PC-9 (cell line): ENCODE results near the gene PHYKPL. TPM values are rescaled to one million over a fixed set of nuclear protein-coding genes. Genes with fewer than 3 reads are reported as not detected.
"Not testable (repeated sequence)": the region's sequence is repeated elsewhere in the genome, so short reads cannot be mapped to it uniquely, and the experiment has no call there.

ENCODE experiments used
- BruUV-seq: library from RNA; stranded (reverse); fragments of 400-500 nt; replicated peaks from 2 replicates; lab custom pipeline; 2021; lab: Mats Ljungman, UMichigan
- CTCF ChIA-PET: fragments of 300-600 bp; sonication (Branson Sonifier 250); formaldehyde crosslinking; loops from one replicate; lab custom pipeline; 2022; ENCODE audit warnings: antibody characterized with exemption; lab: Charles Lee
- POLR2A ChIA-PET: fragments of 300-600 bp; sonication (Branson Sonifier 250); formaldehyde crosslinking; loops from one replicate; lab custom pipeline; 2022; ENCODE audit warnings: antibody characterized with exemption; ENCODE audit not compliant: unreplicated experiment; lab: Charles Lee
- DNase-seq, 2 experiments: peaks; one replicate each; pipeline versions ENCODE4 v3.0.0 to v3.0.0-alpha.2; 2015 to 2022; ENCODE audit warnings: mixed read lengths in 1 of 2
- H2AFZ ChIP-seq: fragments of 200-600 bp; sonication (generic); 2 replicates; pipeline ENCODE4 v1.8.1; 2017; ENCODE audit warnings: antibody characterized with exemption
- H3F3A ChIP-seq: fragments of 200-600 bp; sonication (generic); 2 replicates; pipeline ENCODE4 v1.8.1; 2017; ENCODE audit warnings: antibody characterized with exemption, mild to moderate bottlenecking, low read depth; ENCODE audit not compliant: insufficient read depth
- H3K27ac ChIP-seq: fragments of 200-600 bp; sonication (generic); 2 replicates; pipeline ENCODE4 v1.6.1; 2016; ENCODE audit warnings: mixed run types
- H3K27me3 ChIP-seq: fragments of 200-600 bp; sonication (generic); 2 replicates; pipeline ENCODE4 v1.6.1; 2016; ENCODE audit warnings: low read depth, mixed run types; ENCODE audit not compliant: insufficient read depth
- H3K36me3 ChIP-seq: fragments of 200-600 bp; sonication (generic); 2 replicates; pipeline ENCODE4 v1.6.1; 2016; ENCODE audit warnings: low read depth, mixed run types
- H3K4me1 ChIP-seq: fragments of 200-600 bp; sonication (generic); replicated peaks from 2 replicates; pipeline ENCODE4 v1.6.1; 2016; ENCODE audit warnings: mixed run types; ENCODE audit not compliant: insufficient read depth
- H3K4me2 ChIP-seq: fragments of 200-600 bp; sonication (generic); 2 replicates; pipeline ENCODE4 v1.6.1; 2017; ENCODE audit warnings: mixed run types
- H3K4me3 ChIP-seq: fragments of 200-600 bp; sonication (generic); 2 replicates; pipeline ENCODE4 v1.6.1; 2016; ENCODE audit warnings: mixed run types
- H3K79me2 ChIP-seq: fragments of 200-600 bp; sonication (generic); 2 replicates; pipeline ENCODE4 v1.6.1; 2017; ENCODE audit warnings: low read depth, mixed run types
- H3K9me2 ChIP-seq: fragments of 200-600 bp; sonication (generic); 2 replicates; pipeline ENCODE4 v1.8.1; 2017; ENCODE audit warnings: mild to moderate bottlenecking; ENCODE audit not compliant: insufficient read depth
- H3K9me3 ChIP-seq: fragments of 200-600 bp; sonication (generic); 2 replicates; pipeline ENCODE4 v1.8.1; 2016; ENCODE audit warnings: low read depth; ENCODE audit not compliant: insufficient read depth
- H4K20me1 ChIP-seq: fragments of 200-600 bp; sonication (generic); 2 replicates; pipeline ENCODE4 v1.8.1; 2017; ENCODE audit not compliant: insufficient read depth
- CTCF ChIP-seq: fragments of 200-600 bp; sonication (generic); conservative IDR thresholded peaks from 2 replicates; pipeline ENCODE4 v1.6.1; 2017; ENCODE audit warnings: mixed run types, antibody characterized with exemption, mild to moderate bottlenecking, moderate library complexity
- EZH2 ChIP-seq: fragments of 200-600 bp; sonication (generic); IDR thresholded peaks from 2 replicates; pipeline ENCODE4 v1.8.0; 2017; ENCODE audit warnings: antibody characterized with exemption, low read depth
- intact Hi-C: fragments of 100-400 bp; cut with micrococcal nuclease; formaldehyde crosslinking; loops from one replicate; pipeline ENCODE4 v1.10.0; 2022; ENCODE audit not compliant: unreplicated experiment
- total RNA-seq: library from RNA; stranded (reverse); gene quantifications from 2 replicates; pipeline ENCODE4 v1.2.3, GENCODE V29; 2021

The PHYKPL gene
- total RNA-seq, 1 experiment from 2014 or later = 73.7 TPM

GRCh38 chr5:178231539-178232123, 971 bp downstream of the PHYKPL start:
- H3K9me3 ChIP-seq = no peaks in the 10 kb centered on the region
- DNase-seq = no peak
- H3K79me2 ChIP-seq = peaks cover 35% of the 10 kb centered on the region
- TF ChIP-seq CTCF (no peak), EZH2 (no peak)
- intact Hi-C loops = loop anchor here (2.0 to 10.0 kb wide), 3 partner anchors 27 to 1263 kb away; partner anchors contain the start of genes CLK4 and HNRNPAB
- H3K36me3 ChIP-seq = peaks cover 17% of the 10 kb centered on the region; the same call in 1 of the 2 replicates
- peak overlapping the region; percentile 97 for H3K4me2 ChIP-seq
- CTCF ChIA-PET = interaction anchor here (0.6 kb wide), 1 partner anchor 828 kb away, joined by 10 read pairs; no protein-coding TSS in a partner anchor
- H3K27me3 ChIP-seq = no peaks in the 10 kb centered on the region
- BruUV-seq = no TSS peak
- H3K4me1 ChIP-seq = peaks cover 15% of the 10 kb centered on the region
- H3K9me2 ChIP-seq = no peaks in the 10 kb centered on the region
- peak overlapping the region; percentile 42 for H3K27ac ChIP-seq
- H3F3A ChIP-seq = peaks cover 21% of the 10 kb centered on the region
- H3K4me3 ChIP-seq = peak overlapping the region; percentile 100
- peaks cover 22% of the 10 kb centered on the region for H4K20me1 ChIP-seq
- H2AFZ ChIP-seq = peak overlapping the region; percentile 95
- POLR2A ChIA-PET = interaction anchor here (0.7 kb wide), 1 partner anchor 10 kb away, joined by 6 read pairs; no protein-coding TSS in a partner anchor

- Histone ChIP-seq H3K36me3 (peaks cover 17% of the 10 kb centered on the region; the same call in 1 of the 2 replicates), H3K4me2 (peak overlapping the region; percentile 97), H2AFZ (peak overlapping the region; percentile 95; the same call in 1 of the 2 replicates), H3K27me3 (no peaks in the 10 kb centered on the region), H3K4me3 (peak overlapping the region; percentile 100), H3K79me2 (peaks cover 35% of the 10 kb centered on the region), H3K9me2 (no peaks in the 10 kb centered on the region), H4K20me1 (peaks cover 22% of the 10 kb centered on the region), H3F3A (peaks cover 21% of the 10 kb centered on the region), H3K9me3 (no peaks in the 10 kb centered on the region), H3K4me1 (peaks cover 15% of the 10 kb centered on the region), H3K27ac (peak overlapping the region; percentile 42)
- ChIA-PET CTCF (interaction anchor here (0.6 to 0.7 kb wide), 2 partner anchors 735 to 828 kb away, joined by 3 to 10 read pairs; no protein-coding TSS in a partner anchor), POLR2A (interaction anchor here (0.7 kb wide), 1 partner anchor 11 kb away, joined by 6 read pairs; no protein-coding TSS in a partner anchor)
- BruUV-seq = TSS peak; percentile 32
- TF ChIP-seq CTCF (no peak), EZH2 (no peak)
- intact Hi-C loops = loop anchor here (10.0 kb wide), 2 partner anchors 394 to 1264 kb away; partner anchors contain the start of gene CLK4
- no peak for DNase-seq
Observed at GRCh38 chr5:178230879-178231538, 1.6 kb downstream of the PHYKPL start.

- POLR2A ChIA-PET = no interaction called here
- Histone ChIP-seq H3K27ac (no peak overlapping the region), H3K4me1 (peaks cover 15% of the 10 kb centered on the region), H2AFZ (no peak overlapping the region), H3K27me3 (no peaks in the 10 kb centered on the region), H3K4me2 (peak overlapping the region; percentile 97; the same call in 1 of the 2 replicates), H3K79me2 (peaks cover 35% of the 10 kb centered on the region), H3K4me3 (no peak overlapping the region), H3K36me3 (peaks cover 17% of the 10 kb centered on the region; the same call in 1 of the 2 replicates), H3K9me3 (no peaks in the 10 kb centered on the region), H4K20me1 (peaks cover 22% of the 10 kb centered on the region), H3F3A (peaks cover 21% of the 10 kb centered on the region), H3K9me2 (no peaks in the 10 kb centered on the region)
- no TSS peak for BruUV-seq
- TF ChIP-seq CTCF (no peak), EZH2 (no peak)
- CTCF ChIA-PET = no interaction called here
- intact Hi-C loops = loop anchor here (10.0 kb wide), 2 partner anchors 395 to 1265 kb away; partner anchors contain the start of gene CLK4
- no peak for DNase-seq
Observed at GRCh38 chr5:178229861-178230260, 2.7 kb downstream of the PHYKPL start.

GRCh38 chr5:178229111-178229510, 3.5 kb downstream of the PHYKPL start:
- peaks cover 17% of the 10 kb centered on the region for H3K36me3 ChIP-seq
- H2AFZ ChIP-seq, BruUV-seq, intact Hi-C loops, H3K9me2 ChIP-seq, CTCF ChIA-PET, H3K9me3 ChIP-seq, H3K4me2 ChIP-seq, H3K27ac ChIP-seq, POLR2A ChIA-PET, H3K4me3 ChIP-seq, DNase-seq, H3K27me3 ChIP-seq: not testable (repeated sequence)
- peaks cover 15% of the 10 kb centered on the region for H3K4me1 ChIP-seq
- peaks cover 20% of the 10 kb centered on the region for H3F3A ChIP-seq
- peaks cover 35% of the 10 kb centered on the region for H3K79me2 ChIP-seq
- H4K20me1 ChIP-seq = peaks cover 22% of the 10 kb centered on the region
